GM20431 (cell line): ENCODE results near the gene MT1G.
"Not testable (repeated sequence)": the region's sequence is repeated elsewhere in the genome, so short reads cannot be mapped to it uniquely, and the experiment has no call there.

Source experiments
- in situ Hi-C: fragments of 300-500 bp; cut with MseI, MboI; formaldehyde crosslinking; loops from one replicate; pipeline ENCODE4 v1.15.0; 2020; ENCODE audit warnings: low sequenced_read_pairs; ENCODE audit not compliant: unreplicated experiment

MT1G gene

DNA sequence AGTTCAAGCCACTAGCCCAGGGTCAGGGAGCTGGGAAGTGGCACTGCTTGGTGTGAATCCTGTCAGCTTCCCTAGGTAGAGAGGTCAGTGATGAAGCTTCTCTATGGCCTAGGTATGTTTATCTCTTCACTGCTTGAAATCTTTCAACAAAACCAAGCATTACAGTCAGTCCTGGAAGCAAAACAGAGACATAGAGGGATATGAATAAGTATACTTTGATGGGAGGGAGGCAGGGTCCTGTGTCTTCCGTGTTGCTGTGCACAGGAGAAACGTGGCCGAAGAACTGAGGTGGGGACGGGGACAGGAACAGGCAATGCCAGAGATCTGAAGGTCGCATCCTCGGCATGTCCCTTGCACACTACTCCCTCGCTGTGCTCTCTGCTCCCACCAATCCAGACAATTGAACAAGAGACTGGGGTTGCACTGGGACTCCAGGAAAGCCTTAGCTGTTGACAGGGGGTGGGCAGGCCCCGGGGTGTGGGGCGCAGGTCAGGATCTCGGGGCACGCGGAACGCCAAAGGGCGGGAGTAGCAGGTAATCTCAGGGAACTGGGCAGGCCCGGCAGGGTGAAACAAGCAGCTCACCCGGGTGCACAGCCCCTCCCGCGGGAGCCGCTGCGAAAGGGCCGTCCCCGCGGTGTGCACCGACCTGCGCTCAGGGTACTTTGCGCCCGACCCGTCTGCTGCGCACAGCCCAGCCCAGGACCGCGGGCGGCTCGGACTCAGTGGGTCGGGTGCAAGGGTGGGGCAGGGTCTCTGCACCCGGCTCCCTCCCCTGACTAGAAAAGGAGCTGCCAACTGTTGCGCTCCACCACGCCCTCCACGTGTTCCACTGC lies 1.4 kb upstream of the MT1G start, which contains the start of gene MT1H:
Gene MT1H (plus strand): TSS at position 810 of the 835 bp plus-strand sequence. CDS start 71 bp downstream, outside the sequence.
- in situ Hi-C loops: no loop called here

GRCh38 chr16:56665286-56666261 lies 2.3 kb downstream of the MT1G start:
- in situ Hi-C loops: not testable (repeated sequence)

DNA sequence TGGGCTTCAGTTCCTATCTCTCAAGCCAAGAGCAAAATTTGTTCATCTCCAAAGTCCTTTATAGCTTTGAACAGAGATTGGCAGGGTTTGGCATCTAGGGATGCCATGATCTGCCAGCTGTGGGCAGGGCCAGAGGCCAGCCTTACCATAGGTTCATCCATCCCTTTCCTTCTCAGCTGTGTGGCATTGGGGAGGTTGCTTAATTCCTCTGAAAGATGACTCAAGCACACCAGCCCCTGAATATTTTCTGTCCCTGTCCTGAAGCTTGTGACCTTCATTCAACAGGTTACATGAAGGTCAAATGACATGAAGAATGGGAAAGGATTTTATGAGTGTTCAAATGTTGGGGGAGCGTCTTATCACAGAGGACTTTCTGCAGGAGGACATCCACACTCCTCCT lies 3.4 kb downstream of the MT1G start:
- in situ Hi-C loops: no loop called here

- in situ Hi-C loops: no loop called here
Measured at GRCh38 chr16:56662357-56663354, 5.2 kb downstream of the MT1G start.

- in situ Hi-C loops: no loop called here
Measured at GRCh38 chr16:56658327-56658875, 9.5 kb downstream of the MT1G start.

DNA sequence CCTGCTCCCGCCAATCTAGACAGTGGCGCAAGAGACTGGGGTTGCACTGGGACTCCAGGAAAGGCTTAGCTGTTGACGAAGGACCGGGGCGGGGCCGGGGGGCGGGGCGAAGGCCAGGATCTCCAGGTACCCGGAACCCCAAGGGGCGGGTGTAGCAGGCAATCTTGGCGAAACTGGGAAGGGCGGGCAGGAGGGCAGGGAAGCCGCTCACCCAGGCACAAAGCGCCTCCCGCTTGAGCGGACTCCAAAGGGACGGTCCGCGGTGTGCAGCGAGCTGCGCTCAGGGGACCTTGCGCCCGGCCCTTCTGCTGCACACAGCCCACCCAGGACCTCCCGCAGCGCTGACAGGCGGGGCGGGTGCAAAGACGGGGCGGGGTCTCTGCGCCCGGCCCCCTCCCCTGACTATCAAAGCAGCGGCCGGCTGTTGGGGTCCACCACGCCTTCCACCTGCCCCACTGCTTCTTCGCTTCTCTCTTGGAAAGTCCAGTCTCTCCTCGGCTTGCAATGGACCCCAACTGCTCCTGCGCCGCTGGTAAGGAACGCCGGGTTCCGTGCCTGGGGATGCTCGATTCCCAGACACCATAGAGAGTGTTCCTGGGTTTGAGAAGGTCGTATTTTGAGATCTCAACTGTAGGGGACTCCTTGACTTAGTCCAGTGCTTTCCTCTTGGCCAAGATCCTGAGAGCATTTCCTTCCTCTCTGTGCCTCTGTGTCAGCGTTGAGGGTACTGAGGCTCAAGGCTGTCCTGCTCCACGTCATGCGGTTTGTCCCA lies 10.1 kb downstream of the MT1G start, which contains the start of gene MT1F:
Gene MT1F (plus strand): TSS at position 405 of the 772 bp plus-strand sequence. CDS start 100 bp downstream, at position 505.
- in situ Hi-C loops: no loop called here

GRCh38 chr16:56653218-56653617 lies 14.6 kb downstream of the MT1G start:
- in situ Hi-C loops: no loop called here

GRCh38 chr16:56652600-56652999 lies 15.3 kb downstream of the MT1G start:
- in situ Hi-C loops: no loop called here

- in situ Hi-C loops: no loop called here
Measured at GRCh38 chr16:56651586-56651985, 16.3 kb downstream of the MT1G start, which contains the start of gene MT1B. MT1B (plus strand) TSS chr16:56651886; CDS start chr16:56651954, 68 bp downstream.

DNA sequence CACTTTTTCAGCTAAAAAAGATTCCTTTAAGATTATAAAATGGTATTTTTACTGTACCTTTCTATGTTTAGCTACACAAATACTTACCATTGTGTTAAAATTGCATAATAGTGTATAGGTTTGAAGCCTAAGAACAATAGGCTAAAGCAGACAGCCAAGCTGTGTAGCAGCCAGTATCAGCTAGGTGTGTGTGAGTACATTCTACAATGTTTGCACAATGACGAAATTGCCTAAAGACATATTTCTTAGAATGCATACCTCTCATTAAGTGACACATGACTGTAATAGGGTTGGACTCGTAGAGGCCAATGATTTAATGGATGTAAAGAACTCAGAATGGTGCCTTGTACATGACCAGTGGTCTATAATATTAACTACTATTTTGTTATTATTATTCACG lies 18.0 kb downstream of the MT1G start:
- in situ Hi-C loops: no loop called here

GRCh38 chr16:56649271-56649670 lies 18.6 kb downstream of the MT1G start:
- in situ Hi-C loops: no loop called here

DNA sequence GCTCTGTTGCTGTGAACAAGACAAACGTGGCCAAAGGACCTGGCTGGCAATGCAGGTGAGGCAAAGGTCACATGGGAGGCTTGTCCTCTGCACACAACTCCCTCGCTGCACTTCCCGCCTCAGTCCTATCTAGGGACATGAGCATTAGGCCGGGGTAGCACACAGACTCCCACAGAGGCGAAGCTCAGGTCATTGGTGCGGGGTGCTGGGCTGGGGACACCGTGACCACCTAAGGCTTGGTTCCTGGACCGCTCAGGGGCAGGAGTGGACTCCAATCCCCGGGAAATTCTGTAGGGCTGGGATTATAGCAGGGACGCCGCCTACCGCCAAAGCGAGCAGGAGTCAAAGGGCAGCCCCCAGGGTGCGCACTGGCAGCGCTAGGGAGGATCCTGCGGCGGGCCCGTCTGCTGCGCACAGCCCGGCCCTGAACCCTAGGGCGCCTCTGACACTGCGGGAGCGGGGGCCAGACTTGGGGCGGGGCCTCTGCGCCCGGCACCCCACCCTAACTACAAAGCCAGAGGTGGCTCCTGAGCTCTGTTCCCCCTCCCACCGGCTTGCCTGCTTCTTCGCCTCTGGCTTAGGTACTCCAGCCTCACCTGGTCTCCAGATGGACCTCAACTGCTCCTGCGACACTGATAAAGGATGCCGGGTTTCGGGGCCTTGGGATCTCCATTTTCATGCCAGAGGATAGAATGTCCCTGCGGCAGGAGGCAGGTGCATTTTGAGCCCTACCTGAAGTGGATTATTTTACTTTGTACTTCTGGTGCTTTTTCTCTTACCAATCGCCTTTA lies 20.0 kb downstream of the MT1G start:
- in situ Hi-C loops: no loop called here

DNA sequence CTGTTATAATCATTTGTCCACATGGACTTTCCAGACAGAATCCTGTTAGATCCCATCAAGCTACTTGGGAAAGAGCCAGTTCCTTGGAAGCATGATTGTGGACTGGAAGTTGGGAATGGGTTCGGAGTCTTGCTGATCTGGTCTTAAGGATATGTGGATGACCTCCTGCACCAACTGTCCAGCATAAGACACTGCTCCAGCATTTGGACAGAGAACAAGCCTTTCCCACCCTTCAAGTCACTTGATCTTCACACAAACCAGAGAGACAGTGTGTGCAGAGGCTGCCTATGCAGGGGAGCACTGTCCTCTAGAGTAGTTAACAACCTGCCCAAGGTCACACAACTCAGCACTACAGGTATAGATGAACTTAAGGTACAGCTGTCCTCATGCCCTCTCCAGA lies 22.0 kb downstream of the MT1G start:
- in situ Hi-C loops: no loop called here

DNA sequence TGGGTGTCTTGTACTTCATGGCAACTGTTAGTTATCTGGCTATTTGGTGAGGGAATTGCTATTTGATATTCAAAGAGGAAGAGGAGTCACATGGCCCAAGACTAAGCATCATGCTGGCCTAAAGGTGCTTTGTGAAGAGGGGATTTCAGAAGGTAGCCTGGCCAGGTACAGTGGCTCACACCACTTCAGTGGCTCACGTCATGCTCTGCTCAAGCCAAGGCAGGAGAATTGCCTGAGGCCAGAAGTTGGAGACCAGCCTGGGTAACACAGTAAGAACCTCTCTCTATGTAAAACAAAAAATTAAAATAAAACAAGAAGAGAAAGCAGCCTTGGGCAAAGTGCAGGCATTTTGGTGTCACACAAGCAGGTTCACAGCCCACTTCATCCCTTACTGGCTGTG lies 22.6 kb downstream of the MT1G start:
- in situ Hi-C loops: no loop called here

GRCh38 chr16:56643833-56644232 lies 24.0 kb downstream of the MT1G start:
- in situ Hi-C loops: no loop called here

GRCh38 chr16:56643080-56643778 lies 24.6 kb downstream of the MT1G start:
- in situ Hi-C loops: no loop called here

- in situ Hi-C loops: no loop called here
Measured at GRCh38 chr16:56641166-56641565, 26.7 kb downstream of the MT1G start.
